IMR-90 (cell line): ENCODE measurements around the gene ITGA1.

ENCODE experiments used
- CEBPB ChIP-seq: IDR thresholded peaks from 2 replicates; pipeline ENCODE4 v1.6.1; 2012; ENCODE audit warnings: low read depth, low read length, improper control_type of control experiment
- CHD1 ChIP-seq: IDR thresholded peaks from 2 replicates; pipeline ENCODE4 v1.6.1; 2012; ENCODE audit warnings: low read depth, low read length, improper control_type of control experiment
- MAZ ChIP-seq: IDR thresholded peaks from 2 replicates; pipeline ENCODE4 v1.6.1; 2012; ENCODE audit warnings: low read depth, mild to moderate bottlenecking, low read length, improper control_type of control experiment, moderate library complexity, borderline replicate concordance
- MXI1 ChIP-seq: IDR thresholded peaks from 2 replicates; pipeline ENCODE4 v1.6.1; 2012; ENCODE audit warnings: low read depth, mild to moderate bottlenecking, low read length, moderate library complexity, borderline replicate concordance
- POLR2A ChIP-seq: IDR thresholded peaks from 2 replicates; pipeline ENCODE4 v1.6.1; 2012; ENCODE audit warnings: mild to moderate bottlenecking, low read depth, low read length
- RAD21 ChIP-seq: IDR thresholded peaks from 2 replicates; pipeline ENCODE4 v1.6.1; 2012; ENCODE audit warnings: low read length, improper control_type of control experiment
- RCOR1 ChIP-seq: IDR thresholded peaks from 2 replicates; pipeline ENCODE4 v1.6.1; 2012; ENCODE audit warnings: mild to moderate bottlenecking, low read length, improper control_type of control experiment; ENCODE audit not compliant: insufficient replicate concordance
- RFX5 ChIP-seq: IDR thresholded peaks from 2 replicates; pipeline ENCODE4 v1.8.0; 2012; ENCODE audit warnings: low read depth, mild to moderate bottlenecking, low read length, moderate library complexity
- TF ChIP-seq, protein P1 (sequence below): conservative IDR thresholded peaks from 2 replicates; pipeline ENCODE4 v1.5.1; 2012; ENCODE audit warnings: mild to moderate bottlenecking, low read depth, low read length, improper control_type of control experiment
- TF ChIP-seq, protein P2 (sequence below): fragments of 150-350 bp; IDR thresholded peaks from 2 replicates; pipeline ENCODE4 v1.6.1; 2017; ENCODE audit warnings: mild to moderate bottlenecking, antibody characterized with exemption, low read length, low read depth
- TF ChIP-seq, protein P3 (sequence below): fragments of 150-350 bp; IDR thresholded peaks from 2 replicates; pipeline ENCODE4 v1.6.1; 2016; ENCODE audit warnings: low read depth, mild to moderate bottlenecking, low read length, moderate library complexity, borderline replicate concordance

DNA sequence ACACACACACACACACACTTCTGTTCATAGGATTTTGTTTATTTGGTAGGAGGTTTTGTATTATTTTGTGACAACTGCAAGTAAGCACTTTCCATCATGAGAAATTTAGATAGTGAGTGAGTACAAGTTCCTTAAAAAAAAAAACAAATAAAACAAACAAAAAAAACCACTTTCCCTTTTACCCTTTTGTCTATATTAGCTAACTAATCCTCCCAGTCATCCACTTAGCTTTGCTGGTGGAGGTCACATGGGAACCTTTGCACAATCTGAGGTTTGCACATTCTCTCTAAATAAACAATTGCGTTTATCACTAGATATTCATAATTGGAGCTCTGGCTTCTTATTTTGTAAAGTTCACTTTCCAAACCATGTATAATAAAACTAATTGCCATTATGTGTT, 6.8 kb downstream of the ITGA1 start:
- TF ChIP-seq MXI1 (no peak), POLR2A (no peak), CHD1 (no peak), MAZ (no peak), RCOR1 (no peak), CEBPB (peak; percentile 90), RAD21 (no peak), RFX5 (no peak)
- TF ChIP-seq, protein P1, sequence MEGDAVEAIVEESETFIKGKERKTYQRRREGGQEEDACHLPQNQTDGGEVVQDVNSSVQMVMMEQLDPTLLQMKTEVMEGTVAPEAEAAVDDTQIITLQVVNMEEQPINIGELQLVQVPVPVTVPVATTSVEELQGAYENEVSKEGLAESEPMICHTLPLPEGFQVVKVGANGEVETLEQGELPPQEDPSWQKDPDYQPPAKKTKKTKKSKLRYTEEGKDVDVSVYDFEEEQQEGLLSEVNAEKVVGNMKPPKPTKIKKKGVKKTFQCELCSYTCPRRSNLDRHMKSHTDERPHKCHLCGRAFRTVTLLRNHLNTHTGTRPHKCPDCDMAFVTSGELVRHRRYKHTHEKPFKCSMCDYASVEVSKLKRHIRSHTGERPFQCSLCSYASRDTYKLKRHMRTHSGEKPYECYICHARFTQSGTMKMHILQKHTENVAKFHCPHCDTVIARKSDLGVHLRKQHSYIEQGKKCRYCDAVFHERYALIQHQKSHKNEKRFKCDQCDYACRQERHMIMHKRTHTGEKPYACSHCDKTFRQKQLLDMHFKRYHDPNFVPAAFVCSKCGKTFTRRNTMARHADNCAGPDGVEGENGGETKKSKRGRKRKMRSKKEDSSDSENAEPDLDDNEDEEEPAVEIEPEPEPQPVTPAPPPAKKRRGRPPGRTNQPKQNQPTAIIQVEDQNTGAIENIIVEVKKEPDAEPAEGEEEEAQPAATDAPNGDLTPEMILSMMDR, result no peak
- TF ChIP-seq, protein P2, sequence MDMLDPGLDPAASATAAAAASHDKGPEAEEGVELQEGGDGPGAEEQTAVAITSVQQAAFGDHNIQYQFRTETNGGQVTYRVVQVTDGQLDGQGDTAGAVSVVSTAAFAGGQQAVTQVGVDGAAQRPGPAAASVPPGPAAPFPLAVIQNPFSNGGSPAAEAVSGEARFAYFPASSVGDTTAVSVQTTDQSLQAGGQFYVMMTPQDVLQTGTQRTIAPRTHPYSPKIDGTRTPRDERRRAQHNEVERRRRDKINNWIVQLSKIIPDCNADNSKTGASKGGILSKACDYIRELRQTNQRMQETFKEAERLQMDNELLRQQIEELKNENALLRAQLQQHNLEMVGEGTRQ, result peak; percentile 87
- TF ChIP-seq, protein P3, sequence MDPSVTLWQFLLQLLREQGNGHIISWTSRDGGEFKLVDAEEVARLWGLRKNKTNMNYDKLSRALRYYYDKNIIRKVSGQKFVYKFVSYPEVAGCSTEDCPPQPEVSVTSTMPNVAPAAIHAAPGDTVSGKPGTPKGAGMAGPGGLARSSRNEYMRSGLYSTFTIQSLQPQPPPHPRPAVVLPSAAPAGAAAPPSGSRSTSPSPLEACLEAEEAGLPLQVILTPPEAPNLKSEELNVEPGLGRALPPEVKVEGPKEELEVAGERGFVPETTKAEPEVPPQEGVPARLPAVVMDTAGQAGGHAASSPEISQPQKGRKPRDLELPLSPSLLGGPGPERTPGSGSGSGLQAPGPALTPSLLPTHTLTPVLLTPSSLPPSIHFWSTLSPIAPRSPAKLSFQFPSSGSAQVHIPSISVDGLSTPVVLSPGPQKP, result no peak
